ENCODE data around the gene RBM42.

RBM42 gene

GRCh38 chr19:35669566-35669965, 40.7 kb downstream of the RBM42 start:
- TF ChIP-seq, protein P1, sequence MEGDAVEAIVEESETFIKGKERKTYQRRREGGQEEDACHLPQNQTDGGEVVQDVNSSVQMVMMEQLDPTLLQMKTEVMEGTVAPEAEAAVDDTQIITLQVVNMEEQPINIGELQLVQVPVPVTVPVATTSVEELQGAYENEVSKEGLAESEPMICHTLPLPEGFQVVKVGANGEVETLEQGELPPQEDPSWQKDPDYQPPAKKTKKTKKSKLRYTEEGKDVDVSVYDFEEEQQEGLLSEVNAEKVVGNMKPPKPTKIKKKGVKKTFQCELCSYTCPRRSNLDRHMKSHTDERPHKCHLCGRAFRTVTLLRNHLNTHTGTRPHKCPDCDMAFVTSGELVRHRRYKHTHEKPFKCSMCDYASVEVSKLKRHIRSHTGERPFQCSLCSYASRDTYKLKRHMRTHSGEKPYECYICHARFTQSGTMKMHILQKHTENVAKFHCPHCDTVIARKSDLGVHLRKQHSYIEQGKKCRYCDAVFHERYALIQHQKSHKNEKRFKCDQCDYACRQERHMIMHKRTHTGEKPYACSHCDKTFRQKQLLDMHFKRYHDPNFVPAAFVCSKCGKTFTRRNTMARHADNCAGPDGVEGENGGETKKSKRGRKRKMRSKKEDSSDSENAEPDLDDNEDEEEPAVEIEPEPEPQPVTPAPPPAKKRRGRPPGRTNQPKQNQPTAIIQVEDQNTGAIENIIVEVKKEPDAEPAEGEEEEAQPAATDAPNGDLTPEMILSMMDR (IDR thresholded peaks at IDR 0.05; ENCODE audit: low read depth, low read length, missing control alignments), result no peak
- no peak for DNase-seq (ENCODE audit: low read depth)
- no peak overlapping the region for H3K4me3 ChIP-seq (ENCODE audit: low read depth, low read length)
- in situ Hi-C loops (cut with HindIII; ENCODE audit: low sequenced_read_pairs), result no loop called here

GRCh38 chr19:35669974-35670373, 41.1 kb downstream of the RBM42 start:
- H3K4me3 ChIP-seq (ENCODE audit: low read depth, low read length), result no peak overlapping the region
- TF ChIP-seq, protein P1 (IDR thresholded peaks at IDR 0.05; ENCODE audit: low read depth, low read length, missing control alignments), result no peak
- in situ Hi-C loops (cut with HindIII; ENCODE audit: low sequenced_read_pairs), result no loop called here
- no peak for DNase-seq (ENCODE audit: low read depth)

- no peak overlapping the region for H3K4me3 ChIP-seq (ENCODE audit: low read depth, low read length)
- no peak for DNase-seq (ENCODE audit: low read depth)
- TF ChIP-seq, protein P1 (IDR thresholded peaks at IDR 0.05; ENCODE audit: low read depth, low read length, missing control alignments), result no peak
- in situ Hi-C loops (cut with HindIII; ENCODE audit: low sequenced_read_pairs), result no loop called here
Observed at GRCh38 chr19:35670686-35671085, 41.9 kb downstream of the RBM42 start.

DNA sequence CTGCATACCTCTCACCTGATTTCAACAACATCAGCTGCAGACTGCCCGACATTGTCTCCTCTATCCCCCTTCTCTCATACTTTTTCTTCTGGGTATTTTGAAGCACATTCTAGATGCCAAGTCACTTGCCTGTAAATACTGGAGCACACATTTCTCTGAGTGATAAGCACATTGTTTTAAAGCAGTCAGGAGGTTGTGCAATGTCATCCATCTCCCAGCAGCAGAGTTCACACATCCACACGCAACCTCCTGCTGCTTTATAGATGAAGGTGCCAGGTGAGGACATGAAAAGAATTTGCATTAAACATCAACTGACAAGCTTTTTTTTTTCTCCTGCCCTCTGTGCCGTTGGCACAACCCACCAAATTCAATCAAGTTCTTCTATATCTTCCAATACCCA, 43.0 kb downstream of the RBM42 start:
- in situ Hi-C loops (cut with HindIII; ENCODE audit: low sequenced_read_pairs), result no loop called here

GRCh38 chr19:35673121-35673804, 44.4 kb downstream of the RBM42 start:
- in situ Hi-C loops (cut with HindIII; ENCODE audit: low sequenced_read_pairs), result no loop called here
- no peak for DNase-seq (ENCODE audit: low read depth)
- H3K4me3 ChIP-seq (ENCODE audit: low read depth, low read length), result peak overlapping the region; percentile 32
- TF ChIP-seq, protein P1 (IDR thresholded peaks at IDR 0.05; ENCODE audit: low read depth, low read length, missing control alignments), result no peak

More for the DNA sequence above, 43.0 kb downstream of the RBM42 start:
- no peak overlapping the region for H3K4me3 ChIP-seq (ENCODE audit: low read depth, low read length)
- DNase-seq (ENCODE audit: low read depth), result no peak
- TF ChIP-seq, protein P1 (IDR thresholded peaks at IDR 0.05; ENCODE audit: low read depth, low read length, missing control alignments), result no peak

DNA sequence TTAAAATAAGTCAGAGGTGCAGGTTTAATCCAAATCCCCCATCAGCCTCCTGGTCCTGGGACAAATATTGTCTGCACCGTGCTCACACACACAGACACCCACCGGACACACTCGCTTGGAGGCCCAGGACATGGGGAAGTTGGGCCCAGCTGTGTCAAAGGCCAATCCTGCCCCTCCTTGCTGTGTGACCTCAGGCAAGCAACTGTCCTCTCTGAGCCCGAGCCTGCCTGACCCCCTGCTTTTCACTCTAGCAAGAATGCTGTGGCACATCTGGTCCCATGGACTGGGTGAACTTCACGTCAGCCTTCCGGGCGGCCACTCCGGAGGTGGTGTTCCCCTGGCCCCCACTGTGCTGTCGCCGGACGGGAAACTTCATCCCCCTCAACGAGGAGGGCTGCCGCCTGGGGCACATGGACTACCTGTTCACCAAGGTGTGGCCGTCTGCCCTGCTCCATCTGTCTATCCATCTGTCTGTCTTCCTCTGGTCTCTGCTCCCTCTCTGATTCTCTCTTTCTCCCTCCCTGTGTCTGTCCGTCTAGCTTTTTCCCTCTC, 46.8 kb downstream of the RBM42 start:
- TF ChIP-seq, protein P1 (IDR thresholded peaks at IDR 0.05; ENCODE audit: low read depth, low read length, missing control alignments), result no peak
- H3K4me3 ChIP-seq (ENCODE audit: low read depth, low read length), result no peak overlapping the region
- in situ Hi-C loops (cut with HindIII; ENCODE audit: low sequenced_read_pairs), result no loop called here
- DNase-seq (ENCODE audit: low read depth), result no peak
